Measurements from ENCODE around the gene VAMP8.

Gene VAMP8

DNA sequence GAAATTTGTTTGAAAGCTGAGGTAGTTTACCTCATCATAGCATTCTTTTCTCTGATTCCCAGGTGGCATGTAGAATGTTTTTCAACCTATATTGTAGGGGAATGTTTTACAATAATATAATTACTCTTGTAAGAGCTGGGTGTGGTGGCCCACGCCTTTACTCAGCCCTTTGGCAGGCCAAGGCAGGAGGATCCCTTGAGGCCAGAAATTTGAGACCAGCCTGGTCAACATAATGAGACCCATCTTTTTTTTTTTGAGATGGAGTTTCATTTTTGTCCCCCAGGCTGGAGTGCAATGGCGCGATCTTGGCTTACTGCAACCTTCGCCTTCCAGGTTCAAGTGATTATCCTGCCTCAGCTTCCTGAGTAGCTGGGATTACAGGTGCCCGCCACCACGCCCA, 42.2 kb downstream of the VAMP8 start:
- TF ChIP-seq, protein P1, sequence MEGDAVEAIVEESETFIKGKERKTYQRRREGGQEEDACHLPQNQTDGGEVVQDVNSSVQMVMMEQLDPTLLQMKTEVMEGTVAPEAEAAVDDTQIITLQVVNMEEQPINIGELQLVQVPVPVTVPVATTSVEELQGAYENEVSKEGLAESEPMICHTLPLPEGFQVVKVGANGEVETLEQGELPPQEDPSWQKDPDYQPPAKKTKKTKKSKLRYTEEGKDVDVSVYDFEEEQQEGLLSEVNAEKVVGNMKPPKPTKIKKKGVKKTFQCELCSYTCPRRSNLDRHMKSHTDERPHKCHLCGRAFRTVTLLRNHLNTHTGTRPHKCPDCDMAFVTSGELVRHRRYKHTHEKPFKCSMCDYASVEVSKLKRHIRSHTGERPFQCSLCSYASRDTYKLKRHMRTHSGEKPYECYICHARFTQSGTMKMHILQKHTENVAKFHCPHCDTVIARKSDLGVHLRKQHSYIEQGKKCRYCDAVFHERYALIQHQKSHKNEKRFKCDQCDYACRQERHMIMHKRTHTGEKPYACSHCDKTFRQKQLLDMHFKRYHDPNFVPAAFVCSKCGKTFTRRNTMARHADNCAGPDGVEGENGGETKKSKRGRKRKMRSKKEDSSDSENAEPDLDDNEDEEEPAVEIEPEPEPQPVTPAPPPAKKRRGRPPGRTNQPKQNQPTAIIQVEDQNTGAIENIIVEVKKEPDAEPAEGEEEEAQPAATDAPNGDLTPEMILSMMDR (IDR thresholded peaks at IDR 0.05; ENCODE audit: low read depth, low read length): no peak
- no peak overlapping the region for H3K4me3 ChIP-seq (ENCODE audit: low read depth, low read length)

DNA sequence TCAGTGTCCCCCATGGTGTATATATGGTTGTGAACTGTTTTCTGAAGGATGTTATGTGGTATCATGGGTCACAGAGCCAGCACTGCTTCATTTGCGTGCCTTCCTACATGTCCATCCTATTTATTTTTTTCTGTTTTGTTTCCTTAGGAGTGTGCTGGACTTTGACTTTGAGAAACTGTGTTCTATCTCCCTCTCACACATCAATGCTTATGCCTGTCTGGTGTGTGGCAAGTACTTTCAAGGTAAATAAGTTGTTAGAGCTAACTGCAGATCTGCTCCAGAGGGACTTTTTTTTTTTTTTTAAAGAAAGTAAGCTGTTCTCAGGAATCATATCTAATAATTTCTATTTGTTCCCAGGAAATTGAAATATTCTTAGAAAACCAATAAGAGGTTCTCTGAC, 44.0 kb downstream of the VAMP8 start:
- no peak overlapping the region for H3K4me3 ChIP-seq (ENCODE audit: low read depth, low read length)
- TF ChIP-seq, protein P1 (IDR thresholded peaks at IDR 0.05; ENCODE audit: low read depth, low read length): no peak

DNA sequence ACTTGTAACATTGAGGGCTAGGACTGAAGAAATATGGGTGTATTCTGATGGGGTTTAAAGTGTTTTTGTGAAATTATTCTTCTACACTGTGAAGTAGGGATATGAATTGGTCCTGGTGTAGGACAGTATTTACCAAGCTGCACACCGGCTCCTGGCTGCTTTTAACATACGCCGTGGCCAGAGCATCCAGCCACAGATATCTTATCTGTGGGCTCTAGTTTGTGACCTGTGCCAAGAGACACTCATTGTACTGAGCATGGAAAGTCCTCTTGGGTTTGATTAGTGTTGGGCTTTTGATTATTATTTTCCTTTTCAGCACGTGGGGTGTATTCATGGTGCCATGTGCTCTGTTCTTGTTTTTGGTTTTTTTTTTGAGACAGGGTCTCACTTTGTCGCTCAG, 46.6 kb downstream of the VAMP8 start:
- H3K4me3 ChIP-seq (ENCODE audit: low read depth, low read length): no peak overlapping the region
- TF ChIP-seq, protein P1 (IDR thresholded peaks at IDR 0.05; ENCODE audit: low read depth, low read length): no peak

DNA sequence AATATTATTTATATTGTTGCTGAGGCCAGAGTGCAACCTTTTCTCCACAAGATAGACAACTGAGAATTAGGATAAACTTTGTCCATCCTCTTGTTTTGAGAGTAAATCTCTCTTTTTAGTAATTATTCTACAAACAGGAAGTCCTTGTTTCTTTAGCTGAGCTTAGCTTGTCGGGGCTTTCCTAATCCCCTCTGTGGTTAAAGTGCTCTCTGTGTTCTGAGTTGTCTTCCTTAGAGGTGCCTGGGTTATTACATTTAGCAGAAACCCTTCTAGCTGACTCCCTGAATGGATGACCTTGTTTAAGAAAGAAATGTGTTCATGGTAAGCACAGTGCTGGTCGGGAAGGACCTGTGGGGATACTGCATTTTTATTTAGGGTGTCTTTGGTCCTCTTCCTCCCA, 51.3 kb downstream of the VAMP8 start:
- TF ChIP-seq, protein P1 (IDR thresholded peaks at IDR 0.05; ENCODE audit: low read depth, low read length): no peak
- no peak overlapping the region for H3K4me3 ChIP-seq (ENCODE audit: low read depth, low read length)

DNA sequence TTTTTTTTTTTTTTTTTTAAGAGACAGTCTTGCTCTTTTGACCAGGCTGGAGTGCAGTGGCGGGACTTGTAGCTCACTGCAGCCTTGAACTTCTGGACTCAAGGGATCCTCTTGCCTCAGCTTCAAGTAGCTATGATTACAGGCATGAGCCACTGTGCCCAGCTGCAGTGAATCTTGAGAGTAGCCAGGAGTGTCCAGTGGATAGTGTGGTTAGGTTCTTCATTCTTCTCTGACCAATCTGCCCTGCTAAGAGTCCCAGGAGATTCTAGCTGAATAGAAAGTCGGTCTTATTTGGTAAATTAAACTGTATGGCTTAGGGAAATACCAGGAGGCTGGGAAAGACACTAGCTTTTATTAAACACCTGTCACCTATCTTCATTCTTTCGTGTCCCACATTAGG, 53.9 kb downstream of the VAMP8 start:
- no peak overlapping the region for H3K4me3 ChIP-seq (ENCODE audit: low read depth, low read length)
- TF ChIP-seq, protein P1 (IDR thresholded peaks at IDR 0.05; ENCODE audit: low read depth, low read length): no peak
